Left ventricle myocardium superior (tissue), 1 donor: ENCODE data around the gene FOXD1. TPM values are rescaled to one million over a fixed set of nuclear protein-coding genes. Genes with fewer than 3 reads are reported as not detected.
A peak's percentile ranks its signal among the peaks of the same experiment; 100 is the strongest.

ENCODE experiments used
- ATAC-seq: fragments of 200-7000 bp; cut with Tn5 transposase; one replicate; pipeline ENCODE4 v1.9.1; 2020; ENCODE audit warnings: mild to moderate bottlenecking, moderate library complexity
- DNase-seq: peaks from one replicate; pipeline ENCODE4 v3.0.0-alpha.2; 2020
- intact Hi-C: fragments of 100-400 bp; cut with micrococcal nuclease; formaldehyde crosslinking; loops from one replicate; pipeline ENCODE4 v1.11.0; 2022
- total RNA-seq: library from RNA; stranded (reverse); fragmentation: NEBNext Ultra II Directional; extraction: Animal tissue kit (Norgen Biotek cat#: 25700); gene quantifications from one replicate; pipeline ENCODE4 v1.2.1, GENCODE V29; 2021
- donor health status: DM: no; HTN: yes; CAD: no; lungs with severe emphysema.

The FOXD1 gene
- total RNA-seq, 1 donor from 2014 or later, result not detected

- no peak for ATAC-seq
- DNase-seq, result no peak
- intact Hi-C loops, result no loop called here
These were observed 4.6 kb downstream of the FOXD1 start for GRCh38 chr5:73443829-73444498.

GRCh38 chr5:73442996-73443627, 5.5 kb downstream of the FOXD1 start:
- ATAC-seq, result no peak
- no peak for DNase-seq
- intact Hi-C loops, result no loop called here

- ATAC-seq, result no peak
- no peak for DNase-seq
- intact Hi-C loops, result no loop called here
These were observed 6.3 kb downstream of the FOXD1 start for GRCh38 chr5:73442231-73442811.

GRCh38 chr5:73441378-73441777, 7.2 kb downstream of the FOXD1 start:
- ATAC-seq (no peak), DNase-seq (no peak)
- intact Hi-C loops, result no loop called here

GRCh38 chr5:73440262-73440661, 8.3 kb downstream of the FOXD1 start:
- no peak for ATAC-seq
- intact Hi-C loops, result no loop called here
- DNase-seq, result no peak

GRCh38 chr5:73438645-73439470, 9.7 kb downstream of the FOXD1 start:
- DNase-seq (no peak), ATAC-seq (no peak)
- intact Hi-C loops, result no loop called here

- DNase-seq (no peak), ATAC-seq (no peak)
- intact Hi-C loops, result no loop called here
These were observed 10.6 kb downstream of the FOXD1 start for GRCh38 chr5:73437777-73438644.

GRCh38 chr5:73437101-73437776, 11.3 kb downstream of the FOXD1 start:
- DNase-seq, result peak; percentile 30
- no peak for ATAC-seq

GRCh38 chr5:73436535-73437100, 12.0 kb downstream of the FOXD1 start:
- intact Hi-C loops, result no loop called here
- no peak for DNase-seq
- no peak for ATAC-seq

More at GRCh38 chr5:73437101-73437776, 11.3 kb downstream of the FOXD1 start:
- intact Hi-C loops, result no loop called here

GRCh38 chr5:73435759-73436534, 12.6 kb downstream of the FOXD1 start:
- DNase-seq (no peak), ATAC-seq (no peak)
- intact Hi-C loops, result no loop called here

- DNase-seq (no peak), ATAC-seq (no peak)
- intact Hi-C loops, result no loop called here
These were observed 13.7 kb downstream of the FOXD1 start for GRCh38 chr5:73434907-73435306.

- no peak for ATAC-seq
- DNase-seq, result no peak
- intact Hi-C loops, result no loop called here
These were observed 14.1 kb downstream of the FOXD1 start for GRCh38 chr5:73434461-73434860.

GRCh38 chr5:73433982-73434342, 14.6 kb downstream of the FOXD1 start:
- DNase-seq (no peak), ATAC-seq (no peak)
- intact Hi-C loops, result no loop called here

GRCh38 chr5:73433272-73433981, 15.2 kb downstream of the FOXD1 start:
- no peak for ATAC-seq
- no peak for DNase-seq
- intact Hi-C loops, result no loop called here

GRCh38 chr5:73431204-73431851, 17.2 kb downstream of the FOXD1 start:
- no peak for ATAC-seq
- intact Hi-C loops, result no loop called here

GRCh38 chr5:73426034-73426433, 22.5 kb downstream of the FOXD1 start:
- DNase-seq (no peak), ATAC-seq (no peak)

More at GRCh38 chr5:73431204-73431851, 17.2 kb downstream of the FOXD1 start:
- DNase-seq, result no peak

More at GRCh38 chr5:73426034-73426433, 22.5 kb downstream of the FOXD1 start:
- intact Hi-C loops, result no loop called here
